SH-SY5Y (cell line): Measurements from ENCODE around the gene BRD3.

Source experiments
- GATA2 ChIP-seq: IDR thresholded peaks from 2 replicates; pipeline ENCODE4 v1.6.1; 2011; ENCODE audit warnings: mild to moderate bottlenecking, low read depth, low read length
- GATA3 ChIP-seq: IDR thresholded peaks from 2 replicates; pipeline ENCODE4 v1.6.1; 2011; ENCODE audit warnings: low read depth, mild to moderate bottlenecking, low read length, moderate library complexity

- no peak for TF ChIP-seq GATA2
- TF ChIP-seq GATA3: no peak
These were observed 32.5 kb downstream of the BRD3 start for GRCh38 chr9:134035041-134036039.
